ENCODE results near the gene PLS1. TPM values are rescaled to one million over a fixed set of nuclear protein-coding genes. Genes with fewer than 3 reads are reported as not detected.

Gene PLS1
- polyA plus RNA-seq, 1 of the 3 experiments (the other 2 are of a cell fraction): 2.9 TPM

DNA sequence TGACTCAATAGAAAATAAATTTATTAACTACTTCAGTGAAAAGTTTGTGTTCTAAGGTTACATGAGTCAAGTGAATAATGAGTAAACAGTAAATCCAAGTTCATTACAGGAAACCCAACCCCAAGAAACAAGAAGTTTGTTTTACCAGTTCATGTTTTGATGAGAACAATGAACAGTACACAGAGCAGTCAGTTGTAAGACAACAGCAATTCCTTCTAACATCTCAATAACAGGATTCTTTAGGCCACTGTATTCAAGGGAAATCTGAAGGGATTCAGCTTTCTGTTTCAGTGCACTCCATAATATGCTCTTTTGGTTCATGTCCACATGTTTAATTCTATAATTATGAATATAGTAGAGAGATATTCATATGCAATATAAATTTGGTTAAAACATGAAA is 36.1 kb upstream of the PLS1 start:
- no peak overlapping the region for H3K9ac ChIP-seq
- peaks cover 70 to 73% of the 10 kb centered on the region in 2 experiments for H3K36me3 ChIP-seq (replicated peaks in 1 of 2; ENCODE audit: control insufficient read depth in 1 of 2, insufficient read depth in 2 of 2, low read length in 1 of 2)
- no peaks in the 10 kb centered on the region for H3K27me3 ChIP-seq (ENCODE audit: insufficient read depth)
- ChIA-PET POLR2A (no interaction called here), CTCF (no interaction called here)
- H3K27ac ChIP-seq (ENCODE audit: low read depth in 2 of 2, low read length in 1 of 2): no peak overlapping the region
- H3F3A ChIP-seq (replicated peaks; ENCODE audit: insufficient read depth): peaks cover 11% of the 10 kb centered on the region
- no peak for TF ChIP-seq SMC3 (IDR thresholded peaks at IDR 0.05; ENCODE audit: low read depth, low read length)
- TF ChIP-seq JUND (IDR thresholded peaks at IDR 0.05): no peak
- no peak for TF ChIP-seq EP300 (IDR thresholded peaks at IDR 0.05; ENCODE audit: borderline replicate concordance in 1 of 2, low read depth in 1 of 2, low read length in 1 of 2)
- TF ChIP-seq PBX3 (IDR thresholded peaks at IDR 0.05): no peak
- TF ChIP-seq TEAD4 (IDR thresholded peaks at IDR 0.05; ENCODE audit: borderline replicate concordance, insufficient read depth): no peak
- TF ChIP-seq, protein P1, sequence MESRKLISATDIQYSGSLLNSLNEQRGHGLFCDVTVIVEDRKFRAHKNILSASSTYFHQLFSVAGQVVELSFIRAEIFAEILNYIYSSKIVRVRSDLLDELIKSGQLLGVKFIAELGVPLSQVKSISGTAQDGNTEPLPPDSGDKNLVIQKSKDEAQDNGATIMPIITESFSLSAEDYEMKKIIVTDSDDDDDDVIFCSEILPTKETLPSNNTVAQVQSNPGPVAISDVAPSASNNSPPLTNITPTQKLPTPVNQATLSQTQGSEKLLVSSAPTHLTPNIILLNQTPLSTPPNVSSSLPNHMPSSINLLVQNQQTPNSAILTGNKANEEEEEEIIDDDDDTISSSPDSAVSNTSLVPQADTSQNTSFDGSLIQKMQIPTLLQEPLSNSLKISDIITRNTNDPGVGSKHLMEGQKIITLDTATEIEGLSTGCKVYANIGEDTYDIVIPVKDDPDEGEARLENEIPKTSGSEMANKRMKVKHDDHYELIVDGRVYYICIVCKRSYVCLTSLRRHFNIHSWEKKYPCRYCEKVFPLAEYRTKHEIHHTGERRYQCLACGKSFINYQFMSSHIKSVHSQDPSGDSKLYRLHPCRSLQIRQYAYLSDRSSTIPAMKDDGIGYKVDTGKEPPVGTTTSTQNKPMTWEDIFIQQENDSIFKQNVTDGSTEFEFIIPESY (IDR thresholded peaks at IDR 0.05; ENCODE audit: borderline replicate concordance, low read depth): no peak
- no peak for TF ChIP-seq FOXM1 (IDR thresholded peaks at IDR 0.05; ENCODE audit: low read depth)
- TF ChIP-seq CHD2 (IDR thresholded peaks at IDR 0.05; ENCODE audit: low read length, partially characterized antibody): no peak
- no peak for TF ChIP-seq ELF1 (IDR thresholded peaks at IDR 0.05)
- TF ChIP-seq EZH2phosphoT487 (IDR thresholded peaks at IDR 0.05; ENCODE audit: borderline replicate concordance, low read depth): no peak
- no peak for TF ChIP-seq FOXJ3 (CRISPR knock-in tag; IDR thresholded peaks at IDR 0.05)
- TF ChIP-seq NFIC (IDR thresholded peaks at IDR 0.05; ENCODE audit: borderline replicate concordance): no peak
- TF ChIP-seq MEF2A (IDR thresholded peaks at IDR 0.05; ENCODE audit: borderline replicate concordance, low read depth): no peak
- no peak for TF ChIP-seq RXRA (IDR thresholded peaks at IDR 0.05; ENCODE audit: borderline replicate concordance, low read depth)
- TF ChIP-seq CTCF (IDR thresholded peaks at IDR 0.05): no peak
- no peak for TF ChIP-seq FOSL2 (IDR thresholded peaks at IDR 0.05; ENCODE audit: borderline replicate concordance, low read depth)
- TF ChIP-seq GABPA (IDR thresholded peaks at IDR 0.05; ENCODE audit: low read depth): no peak
- TF ChIP-seq YY1 (IDR thresholded peaks at IDR 0.05; ENCODE audit: low read depth): no peak
- TF ChIP-seq SIN3A (IDR thresholded peaks at IDR 0.05; ENCODE audit: borderline replicate concordance, low read depth, low read length): no peak
- no peaks in the 10 kb centered on the region for H3K4me1 ChIP-seq (ENCODE audit: control insufficient read depth in 1 of 2, insufficient read depth in 2 of 2, low read depth in 1 of 2, low read length in 1 of 2)
- H2AFZ ChIP-seq (ENCODE audit: low read depth): no peak overlapping the region
- H3K4me3 ChIP-seq (ENCODE audit: low read depth in 2 of 2, low read length in 1 of 2): no peak overlapping the region
- 0 out of 2 replicates have a peak, but pooled peaks cover 4% of the 10 kb centered on the region for H3K79me2 ChIP-seq (ENCODE audit: insufficient read depth)
- H3K4me2 ChIP-seq: no peak overlapping the region
- no peak for DNase-seq
- no peaks in the 10 kb centered on the region for H4K20me1 ChIP-seq (ENCODE audit: insufficient read depth)
- H3K9me3 ChIP-seq: no peaks in the 10 kb centered on the region
- H3K9me2 ChIP-seq: no peaks in the 10 kb centered on the region

Data from SK-N-SH (cell line).